Uterus (tissue), 4 donors: Measurements from ENCODE around the gene ARHGAP8. TPM values are rescaled to one million over a fixed set of nuclear protein-coding genes. Genes with fewer than 3 reads are reported as not detected.

Experiments used
- DNase-seq, 2 donors: peaks; one replicate each; pipeline ENCODE4 v3.0.0-alpha.2; 2019 to 2020
- H3K27ac ChIP-seq, 2 donors: fragments of 200-600 bp; sonication (generic); 1 replicate in 1 of 2; 2 replicates in 1 of 2; pipeline ENCODE4 v1.5.1; 2016 to 2018
- H3K27me3 ChIP-seq, 2 donors: fragments of 200-600 bp; sonication (generic); one replicate each; pipeline ENCODE4 v1.5.1; 2018 to 2019; ENCODE audit warnings: control low read depth in 1 of 2
- H3K36me3 ChIP-seq, 2 donors: fragments of 200-600 bp; sonication (generic); one replicate each; pipeline ENCODE4 v1.5.1; 2019; ENCODE audit warnings: control low read depth in 1 of 2
- H3K4me1 ChIP-seq, 2 donors: fragments of 200-600 bp; sonication (generic); one replicate each; pipeline ENCODE4 v1.5.1; 2018 to 2019; ENCODE audit warnings: control low read depth in 1 of 2
- H3K4me3 ChIP-seq, 2 donors: fragments of 200-600 bp; sonication (generic); 1 replicate in 1 of 2; 2 replicates in 1 of 2; pipeline ENCODE4 v1.5.1; 2018 to 2019; ENCODE audit warnings: mild to moderate bottlenecking in 1 of 2
- H3K9me3 ChIP-seq, 2 donors: fragments of 200-600 bp; sonication (generic); one replicate each; pipeline ENCODE4 v1.5.1; 2019; ENCODE audit warnings: control low read depth in 1 of 2
- CTCF ChIP-seq, 4 experiments: fragments of 200-600 bp in 2 of 4; fragments of 450-650 bp in 2 of 4; sonication (generic) in 2 of 4; IDR thresholded peaks; one replicate each; pipeline ENCODE4 v1.5.1; 2016 to 2019; ENCODE audit warnings: antibody characterized with exemption in 4 of 4, mild to moderate bottlenecking in 2 of 4, moderate library complexity in 1 of 4
- POLR2A ChIP-seq, 2 donors: fragments of 450-650 bp; IDR thresholded peaks; one replicate each; pipeline ENCODE4 v1.6.1; 2016; ENCODE audit warnings: antibody characterized with exemption in 2 of 2, mild to moderate bottlenecking in 1 of 2, moderate library complexity in 1 of 2
- intact Hi-C: fragments of 100-400 bp; cut with DNase I; formaldehyde crosslinking; loops from one replicate; pipeline ENCODE4 v1.15.1; 2023; ENCODE audit warnings: low total_unique reads
- total RNA-seq, 4 donors: library from RNA; depleted of rRNA in 3 of 4; stranded (reverse); fragments of >200 nt in 3 of 4; gene quantifications; one replicate each; pipeline versions ENCODE4 v1.1.0 to v1.2.4, GENCODE V29; 2014 to 2023
- donor health status: DM: yes; HTN: yes; CAD: no.

The ARHGAP8 gene
- total RNA-seq, 4 donors from 2014 or later = 1.8 to 4.4 TPM; not detected in 2

GRCh38 chr22:44732017-44732561 is 20.3 kb upstream of the ARHGAP8 start:
- Histone ChIP-seq H3K27ac (no peak overlapping the region), H3K4me3 (no peak overlapping the region), H3K9me3 (no peaks in the 10 kb centered on the region), H3K36me3 (no peaks in the 10 kb centered on the region), H3K27me3 (no peaks in the 10 kb centered on the region), H3K4me1 (no peaks in the 10 kb centered on the region)
- intact Hi-C loops = no loop called here
- TF ChIP-seq CTCF (IDR thresholded peaks at IDR 0.05) = no peak
- TF ChIP-seq POLR2A (IDR thresholded peaks at IDR 0.05) = no peak
- no peak for DNase-seq

- intact Hi-C loops = no loop called here
- no peaks in the 10 kb centered on the region for H3K27me3 ChIP-seq
- no peaks in the 10 kb centered on the region for H3K36me3 ChIP-seq
- TF ChIP-seq POLR2A (IDR thresholded peaks at IDR 0.05) = no peak
- no peak overlapping the region for H3K4me3 ChIP-seq
- H3K9me3 ChIP-seq = no peaks in the 10 kb centered on the region
- DNase-seq = no peak
- no peaks in the 10 kb centered on the region for H3K4me1 ChIP-seq
- no peak overlapping the region for H3K27ac ChIP-seq
Measured at GRCh38 chr22:44732661-44733060, 19.7 kb upstream of the ARHGAP8 start.

GRCh38 chr22:44733426-44734106 is 18.8 kb upstream of the ARHGAP8 start:
- Histone ChIP-seq H3K36me3 (no peaks in the 10 kb centered on the region), H3K4me3 (no peak overlapping the region), H3K4me1 (no peaks in the 10 kb centered on the region), H3K9me3 (no peaks in the 10 kb centered on the region), H3K27ac (no peak overlapping the region), H3K27me3 (no peaks in the 10 kb centered on the region)
- TF ChIP-seq CTCF (IDR thresholded peaks at IDR 0.05) (no peak), POLR2A (IDR thresholded peaks at IDR 0.05) (no peak)
- no peak for DNase-seq
- intact Hi-C loops = no loop called here

DNA sequence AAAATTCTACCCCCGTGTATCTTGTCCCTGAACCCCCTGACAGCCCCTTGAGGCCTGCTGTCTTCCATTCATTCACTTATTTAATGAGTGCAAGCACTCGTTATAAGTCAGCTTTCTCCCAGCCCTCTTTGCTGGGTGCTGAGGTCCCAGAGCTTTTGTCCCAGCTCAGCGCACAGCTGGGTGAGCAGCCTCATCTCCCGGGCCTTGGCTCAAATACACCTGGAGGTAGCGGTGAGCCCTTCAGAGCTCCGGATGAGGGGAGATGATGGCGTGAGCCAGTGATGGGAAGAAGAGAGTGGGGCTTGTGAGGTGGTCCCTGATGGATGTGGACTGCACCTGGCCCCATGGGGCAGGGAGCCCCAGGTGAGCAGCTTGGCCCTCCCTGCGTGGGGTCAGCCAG is 18.1 kb upstream of the ARHGAP8 start:
- no peak overlapping the region for H3K27ac ChIP-seq
- no peaks in the 10 kb centered on the region for H3K36me3 ChIP-seq
- no peaks in the 10 kb centered on the region for H3K9me3 ChIP-seq
- no peaks in the 10 kb centered on the region for H3K4me1 ChIP-seq
- no peak overlapping the region for H3K4me3 ChIP-seq
- TF ChIP-seq CTCF (IDR thresholded peaks at IDR 0.05) = no peak
- TF ChIP-seq POLR2A (IDR thresholded peaks at IDR 0.05) = no peak
- intact Hi-C loops = no loop called here
- DNase-seq = no peak
- no peaks in the 10 kb centered on the region for H3K27me3 ChIP-seq

DNA sequence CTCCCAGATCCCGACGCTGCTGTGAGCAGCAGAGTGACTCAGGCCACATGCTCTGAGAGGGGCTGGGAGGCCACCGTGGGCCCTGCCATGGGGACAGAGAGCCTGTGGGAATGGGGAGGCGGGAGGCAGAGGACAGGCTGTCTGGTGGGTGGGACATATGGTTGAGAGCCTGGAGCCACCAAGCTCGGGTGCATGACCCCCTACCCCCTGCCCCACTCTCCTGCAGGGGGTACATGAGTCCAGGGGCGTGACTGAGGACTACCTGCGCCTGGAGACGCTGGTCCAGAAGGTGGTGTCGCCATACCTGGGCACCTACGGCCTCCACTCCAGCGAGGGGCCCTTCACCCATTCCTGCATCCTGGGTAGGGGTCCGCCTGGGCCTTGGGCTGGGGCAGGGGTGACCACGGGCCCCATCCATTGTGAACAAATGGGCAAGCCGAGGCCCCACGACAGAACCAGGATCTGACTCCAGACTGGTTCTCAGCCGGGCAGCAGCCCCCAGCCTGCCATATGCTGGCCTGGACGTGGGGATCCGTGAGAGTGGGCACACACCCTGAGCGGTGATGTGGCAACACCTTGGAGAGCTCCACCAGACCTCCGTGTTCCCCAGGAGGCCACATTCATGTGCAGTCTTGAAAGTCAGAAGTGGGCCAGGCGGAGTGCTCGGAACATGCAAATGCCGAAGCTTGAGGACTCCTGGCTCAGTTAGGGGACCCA is 17.4 kb upstream of the ARHGAP8 start:
- Histone ChIP-seq H3K9me3 (no peaks in the 10 kb centered on the region), H3K27ac (no peak overlapping the region), H3K36me3 (no peaks in the 10 kb centered on the region), H3K27me3 (no peaks in the 10 kb centered on the region), H3K4me3 (no peak overlapping the region), H3K4me1 (no peaks in the 10 kb centered on the region)
- DNase-seq = no peak
- TF ChIP-seq POLR2A (IDR thresholded peaks at IDR 0.05) = no peak
- TF ChIP-seq CTCF (IDR thresholded peaks at IDR 0.05) = no peak
- intact Hi-C loops = loop anchor here (5.0 kb wide), 1 partner anchor 38 kb away; no protein-coding TSS in a partner anchor
